Activated CD8-positive, alpha-beta T cell treated with anti-CD3 and anti-CD28 coated beads for 36 hours (primary cell): ENCODE results near the gene CSNK1D. TPM values are rescaled to one million over a fixed set of nuclear protein-coding genes. Genes with fewer than 3 reads are reported as not detected.

Experiments
- ATAC-seq: fragments of 200-7000 bp; cut with Tn5 transposase; one replicate; pipeline ENCODE4 v1.10.0; 2021; ENCODE audit warnings: mild to moderate bottlenecking, moderate library complexity
- CTCF ChIA-PET: fragments of 350-600 bp; sonication (Branson Sonifier 250); formaldehyde crosslinking; loops from one replicate; lab custom pipeline; 2021; ENCODE audit warnings: antibody characterized with exemption; lab: Charles Lee
- POLR2A ChIA-PET: fragments of 350-600 bp; sonication (Branson Sonifier 250); formaldehyde crosslinking; loops from one replicate; lab custom pipeline; 2021; ENCODE audit warnings: antibody characterized with exemption; lab: Charles Lee
- DNase-seq: peaks from one replicate; pipeline ENCODE4 v3.0.0-alpha.2; 2020
- H3K27ac Mint-ChIP-seq: one replicate; pipeline ENCODE4 v1.8.0; 2021; ENCODE audit warnings: mild to moderate bottlenecking, mixed read lengths
- H3K27me3 Mint-ChIP-seq: one replicate; pipeline ENCODE4 v1.8.0; 2021; ENCODE audit warnings: mixed read lengths
- H3K36me3 Mint-ChIP-seq: one replicate; pipeline ENCODE4 v1.8.0; 2021; ENCODE audit warnings: low read depth, mixed read lengths
- H3K4me1 Mint-ChIP-seq: one replicate; pipeline ENCODE4 v1.8.0; 2021; ENCODE audit warnings: low read depth, mixed read lengths
- H3K4me3 Mint-ChIP-seq: one replicate; pipeline ENCODE4 v1.8.0; 2021; ENCODE audit warnings: mild to moderate bottlenecking, moderate library complexity, mixed read lengths
- H3K9me3 Mint-ChIP-seq: one replicate; pipeline ENCODE4 v1.8.0; 2021; ENCODE audit warnings: mixed read lengths
- CTCF ChIP-seq: fragments of 200-600 bp; IDR thresholded peaks from one replicate; pipeline ENCODE4 v1.8.0; 2022; ENCODE audit warnings: antibody characterized with exemption, mild to moderate bottlenecking
- intact Hi-C: fragments of 100-400 bp; cut with micrococcal nuclease; formaldehyde crosslinking; loops from one replicate; pipeline ENCODE4 v1.10.0; 2022
- total RNA-seq, 2 experiments: library from RNA; stranded (reverse); gene quantifications; one replicate each; pipeline ENCODE4 v1.2.3, GENCODE V29; 2021

The CSNK1D gene
- total RNA-seq, 2 experiments from 2014 or later: 90.6 to 97.0 TPM

GRCh38 chr17:82231312-82231561 is 42.3 kb downstream of the CSNK1D start:
- DNase-seq: no peak
- intact Hi-C loops: no loop called here
- CTCF ChIA-PET: interaction anchor here (1.2 kb wide), 1 partner anchor 13 kb away, joined by 3 read pairs; no protein-coding TSS in a partner anchor
- Mint-ChIP-seq H3K4me3 (peak overlapping the region; percentile 92), H3K36me3 (peaks cover 13% of the 10 kb centered on the region), H3K27ac (no peak overlapping the region), H3K4me1 (peaks cover 12% of the 10 kb centered on the region), H3K27me3 (no peaks in the 10 kb centered on the region), H3K9me3 (no peaks in the 10 kb centered on the region)
- ATAC-seq: peak; percentile 38
- no peak for TF ChIP-seq CTCF
- POLR2A ChIA-PET: interaction anchor here (1.4 kb wide), 1 partner anchor 11 kb away, joined by 3 read pairs; no protein-coding TSS in a partner anchor

- ChIA-PET CTCF (interaction anchor here (1.5 kb wide), 1 partner anchor 10 kb away, joined by 4 read pairs; no protein-coding TSS in a partner anchor), POLR2A (interaction anchor here (1.0 to 2.0 kb wide), 5 partner anchors 10 to 127 kb away, joined by 3 to 5 read pairs (median 3); no protein-coding TSS in a partner anchor)
- TF ChIP-seq CTCF: peak; percentile 71
- Mint-ChIP-seq H3K27ac (no peak overlapping the region), H3K27me3 (no peaks in the 10 kb centered on the region), H3K4me3 (peak overlapping the region; percentile 92), H3K9me3 (no peaks in the 10 kb centered on the region), H3K4me1 (peaks cover 9% of the 10 kb centered on the region), H3K36me3 (peaks cover 10% of the 10 kb centered on the region)
- intact Hi-C loops: no loop called here
- DNase-seq: peak; percentile 83
- peak; percentile 64 for ATAC-seq
Observed at GRCh38 chr17:82230609-82231311, 42.7 kb downstream of the CSNK1D start.

- ChIA-PET POLR2A (interaction anchor here (0.9 to 2.2 kb wide), 9 partner anchors 11 to 180 kb away, joined by 3 to 12 read pairs (median 4); partner anchors contain the start of gene CD7), CTCF (interaction anchor here (1.1 to 1.5 kb wide), 2 partner anchors 10 to 24 kb away, joined by 3 to 4 read pairs; no protein-coding TSS in a partner anchor)
- Mint-ChIP-seq H3K27me3 (no peaks in the 10 kb centered on the region), H3K27ac (peak overlapping the region; percentile 80), H3K4me3 (peak overlapping the region; percentile 92), H3K9me3 (no peaks in the 10 kb centered on the region), H3K36me3 (peaks cover 6% of the 10 kb centered on the region), H3K4me1 (peaks cover 8% of the 10 kb centered on the region)
- intact Hi-C loops: no loop called here
- DNase-seq (no peak), ATAC-seq (no peak)
- TF ChIP-seq CTCF: no peak
Observed at GRCh38 chr17:82229698-82230608, 43.5 kb downstream of the CSNK1D start.

- no peak for TF ChIP-seq CTCF
- Mint-ChIP-seq H3K4me1 (peaks cover 3% of the 10 kb centered on the region), H3K27me3 (no peaks in the 10 kb centered on the region), H3K27ac (peak within 1 kb of the TSS; percentile 80), H3K4me3 (peak within 1 kb of the TSS; percentile 92), H3K9me3 (no peaks in the 10 kb centered on the region), H3K36me3 (peaks cover 6% of the 10 kb centered on the region)
- peak; percentile 52 for ATAC-seq
- peak; percentile 74 for DNase-seq
- intact Hi-C loops: no loop called here
- ChIA-PET CTCF (interaction anchor here (0.9 to 1.5 kb wide), 4 partner anchors 9 to 92 kb away, joined by 3 to 4 read pairs (median 4); no protein-coding TSS in a partner anchor), POLR2A (interaction anchor here (0.9 to 2.2 kb wide), 11 partner anchors 10 to 180 kb away, joined by 3 to 12 read pairs (median 4); partner anchors contain the start of gene CD7)
Observed at GRCh38 chr17:82228842-82229697, 44.4 kb downstream of the CSNK1D start, which contains the start of gene SLC16A3. SLC16A3 (plus strand) TSS chr17:82229042; CDS start chr17:82236009, 6,967 bp downstream.
